Activated CD4-positive, alpha-beta T cell treated with anti-CD3 and anti-CD28 coated beads for 24 hours (primary cell): ENCODE measurements around the gene ADAMTS13.
"Not testable (repeated sequence)": the region's sequence is repeated elsewhere in the genome, so short reads cannot be mapped to it uniquely, and the experiment has no call there.

Experiments
- DNase-seq, 2 donors: peaks; one replicate each; pipeline ENCODE4 v3.0.0-alpha.2; 2020; ENCODE audit warnings: low read depth in 2 of 2

The ADAMTS13 gene

DNA sequence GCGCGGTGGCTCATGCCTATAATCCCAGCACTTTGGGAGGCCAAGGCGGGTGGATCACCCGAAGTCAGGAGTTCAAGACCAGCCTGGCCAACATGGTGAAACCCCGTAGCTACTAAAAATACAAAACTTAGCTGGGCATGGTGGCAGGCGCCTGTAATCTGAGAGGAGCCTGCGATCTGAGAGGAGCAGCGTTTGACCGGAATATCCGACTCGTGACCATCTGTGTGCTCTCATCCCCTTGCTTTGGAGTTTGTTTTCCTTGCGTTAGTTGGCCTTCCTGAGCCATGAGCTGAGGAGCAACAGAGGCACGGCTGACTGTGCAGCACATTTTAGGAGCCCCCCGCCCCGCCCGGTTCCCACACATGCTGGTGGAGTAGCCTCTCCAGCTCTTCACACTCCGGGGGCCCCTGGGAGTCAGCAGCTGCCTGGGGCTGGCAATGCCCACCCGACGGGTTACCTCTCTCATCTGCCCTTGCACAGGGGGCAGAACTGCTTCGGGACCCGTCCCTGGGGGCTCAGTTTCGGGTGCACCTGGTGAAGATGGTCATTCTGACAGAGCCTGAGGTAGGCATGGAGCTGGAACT, 3.0 kb downstream of the ADAMTS13 start:
- DNase-seq, result no peak

GRCh38 chr9:133426011-133426410, 3.8 kb downstream of the ADAMTS13 start:
- no peak for DNase-seq

DNA sequence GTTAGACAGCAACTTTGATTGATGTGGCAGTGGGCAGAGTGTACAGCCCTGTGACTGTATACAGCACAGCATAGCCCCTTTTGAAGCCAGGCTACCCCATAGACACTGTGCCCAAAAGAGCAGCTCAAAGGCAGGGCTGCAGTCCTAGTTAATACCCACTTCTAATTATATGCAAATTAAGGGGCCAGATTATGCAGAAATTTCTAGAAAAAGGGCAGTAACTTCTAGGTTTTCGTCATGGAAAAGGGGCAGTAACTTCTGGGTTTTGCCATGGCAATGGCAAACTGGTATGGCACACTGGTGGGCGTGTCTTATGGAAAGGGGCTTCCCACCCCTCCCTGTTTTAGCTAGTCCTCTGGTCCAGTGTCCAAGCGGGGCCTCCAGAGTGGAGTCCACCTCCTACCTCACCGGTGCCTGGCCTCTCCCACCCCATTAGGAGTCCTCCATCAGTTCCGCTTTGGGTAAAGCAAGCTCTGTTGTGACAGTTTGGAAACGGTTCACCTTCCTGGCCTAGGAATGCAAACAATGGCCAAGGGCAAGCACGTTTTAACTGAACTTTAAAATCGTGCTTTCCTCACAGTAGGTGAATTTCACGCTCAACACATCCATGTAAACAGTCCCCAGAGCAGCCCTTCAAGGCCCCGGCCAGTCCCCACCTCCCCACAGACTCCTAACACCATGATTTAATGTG, 5.6 kb downstream of the ADAMTS13 start:
- no peak for DNase-seq

- no peak for DNase-seq
These were observed 6.5 kb downstream of the ADAMTS13 start for GRCh38 chr9:133428617-133429101.

GRCh38 chr9:133429214-133429613, 7.0 kb downstream of the ADAMTS13 start:
- no peak for DNase-seq

DNA sequence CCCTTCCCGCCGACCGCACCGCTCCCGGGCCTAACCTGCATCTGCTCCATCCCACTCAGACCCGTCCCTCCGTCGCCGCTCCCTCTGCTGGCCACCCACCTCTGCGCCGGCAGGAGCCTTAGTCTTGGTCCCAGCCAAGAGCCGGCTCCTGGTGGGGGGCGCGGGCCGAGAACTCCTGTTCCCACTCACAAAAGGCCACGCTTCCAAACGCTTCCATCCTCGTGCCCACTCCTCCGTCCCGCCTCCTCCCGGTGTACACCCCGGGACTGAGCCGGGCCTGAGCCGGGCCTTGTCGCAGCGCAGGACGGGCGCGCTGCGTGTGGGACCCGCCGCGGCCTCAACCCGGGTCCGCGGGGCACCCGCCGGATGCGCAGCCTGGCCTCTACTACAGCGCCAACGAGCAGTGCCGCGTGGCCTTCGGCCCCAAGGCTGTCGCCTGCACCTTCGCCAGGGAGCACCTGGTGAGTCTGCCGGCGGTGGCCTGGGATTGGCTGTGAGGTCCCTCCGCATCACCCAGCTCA, 7.5 kb downstream of the ADAMTS13 start:
- DNase-seq, result no peak

DNA sequence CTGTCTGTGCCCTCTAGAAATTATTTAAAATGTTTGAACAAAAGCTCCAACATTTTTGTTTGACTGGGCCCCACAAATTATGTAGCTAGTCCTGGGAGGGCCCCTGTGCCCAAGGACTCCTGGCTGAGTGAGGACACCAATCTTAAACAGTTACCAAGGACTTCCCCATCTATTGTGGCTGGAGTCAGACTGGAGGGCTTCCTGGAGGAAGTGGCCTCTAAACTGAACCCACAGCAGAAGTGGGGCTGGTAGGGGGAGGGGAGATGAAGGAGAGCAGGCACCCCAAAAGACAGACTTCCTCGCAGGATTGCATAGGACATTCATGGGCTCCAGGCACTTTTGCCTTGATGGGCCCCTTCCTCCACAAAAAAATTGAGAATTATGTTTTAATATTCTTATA, 8.1 kb downstream of the ADAMTS13 start:
- DNase-seq, result no peak

GRCh38 chr9:133433351-133433843, 11.2 kb downstream of the ADAMTS13 start:
- DNase-seq, result no peak

- DNase-seq, result no peak
These were observed 14.5 kb downstream of the ADAMTS13 start for GRCh38 chr9:133436681-133437080.

- no peak for DNase-seq
These were observed 15.8 kb downstream of the ADAMTS13 start for GRCh38 chr9:133437753-133438531.

DNA sequence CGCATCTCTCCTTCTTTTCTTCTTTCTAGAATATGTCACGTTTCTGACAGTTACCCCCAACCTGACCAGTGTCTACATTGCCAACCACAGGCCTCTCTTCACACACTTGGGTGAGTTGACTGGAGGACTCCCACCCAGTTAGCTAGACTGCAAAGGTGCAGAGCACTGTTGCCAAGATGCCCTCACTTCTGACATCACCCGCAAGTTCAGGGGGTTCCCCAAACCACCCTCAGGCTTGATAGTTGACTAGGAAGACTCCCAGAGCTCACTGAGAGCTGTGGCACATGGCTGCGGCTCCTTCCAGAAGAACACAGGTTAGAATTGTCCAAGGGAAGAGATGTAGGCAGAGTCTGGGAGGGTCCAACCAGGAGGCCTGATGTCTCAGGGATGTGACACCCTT, 17.2 kb downstream of the ADAMTS13 start:
- DNase-seq, result no peak

DNA sequence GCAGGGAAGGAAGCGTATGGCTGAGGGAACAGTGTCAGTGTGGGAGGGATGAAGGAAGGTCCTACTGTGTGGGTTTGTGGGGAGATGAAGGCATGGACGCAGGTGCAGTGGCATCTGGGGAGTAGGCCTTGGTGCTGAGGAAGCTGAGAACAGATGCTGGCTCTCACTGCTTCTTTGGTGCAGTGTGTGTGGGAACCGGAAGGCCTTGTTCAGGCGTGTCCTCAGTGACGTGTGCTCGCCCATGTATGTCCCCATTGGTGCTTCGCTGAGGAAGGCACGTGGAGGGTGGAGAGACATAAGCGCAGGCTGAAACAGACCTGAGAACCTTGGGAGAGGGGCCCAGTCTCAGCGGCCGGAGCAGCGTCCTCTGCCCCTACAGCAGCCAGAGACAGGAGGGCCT, 18.7 kb downstream of the ADAMTS13 start:
- DNase-seq, result no peak

- no peak for DNase-seq
These were observed 19.4 kb downstream of the ADAMTS13 start for GRCh38 chr9:133441571-133441970.

DNA sequence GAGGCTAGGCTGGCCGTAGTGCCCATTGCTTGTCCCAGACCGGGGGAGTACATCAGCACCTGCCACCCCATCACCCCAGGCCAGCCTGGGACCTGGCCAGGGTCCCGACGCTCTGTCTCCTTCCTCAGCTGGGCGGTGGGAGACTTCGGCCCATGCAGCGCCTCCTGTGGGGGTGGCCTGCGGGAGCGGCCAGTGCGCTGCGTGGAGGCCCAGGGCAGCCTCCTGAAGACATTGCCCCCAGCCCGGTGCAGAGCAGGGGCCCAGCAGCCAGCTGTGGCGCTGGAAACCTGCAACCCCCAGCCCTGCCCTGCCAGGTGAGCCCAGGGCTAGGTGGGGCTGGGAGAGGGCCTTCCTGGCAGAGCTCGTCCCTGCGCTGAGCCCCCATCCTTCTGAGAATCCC, 21.1 kb downstream of the ADAMTS13 start:
- no peak for DNase-seq

DNA sequence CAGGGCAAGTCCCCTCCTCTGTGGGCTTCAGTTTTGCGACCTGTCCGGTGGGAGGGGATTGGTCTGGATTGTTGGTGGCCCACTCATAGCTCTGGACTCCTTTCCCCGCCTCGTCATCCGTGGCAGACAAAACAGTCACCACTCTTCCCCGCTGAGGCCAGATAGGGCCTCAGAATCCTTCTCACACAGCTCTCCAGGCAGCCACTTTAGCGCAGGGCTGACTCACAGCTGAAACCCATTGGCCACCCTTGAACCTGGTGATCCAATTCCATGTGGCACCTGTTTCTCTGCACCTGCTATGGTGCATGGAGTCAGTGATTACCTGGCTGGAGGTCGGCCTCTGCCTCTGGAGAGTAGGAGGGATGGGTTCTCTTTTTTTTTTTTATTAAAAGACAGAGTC, 21.8 kb downstream of the ADAMTS13 start:
- no peak for DNase-seq

DNA sequence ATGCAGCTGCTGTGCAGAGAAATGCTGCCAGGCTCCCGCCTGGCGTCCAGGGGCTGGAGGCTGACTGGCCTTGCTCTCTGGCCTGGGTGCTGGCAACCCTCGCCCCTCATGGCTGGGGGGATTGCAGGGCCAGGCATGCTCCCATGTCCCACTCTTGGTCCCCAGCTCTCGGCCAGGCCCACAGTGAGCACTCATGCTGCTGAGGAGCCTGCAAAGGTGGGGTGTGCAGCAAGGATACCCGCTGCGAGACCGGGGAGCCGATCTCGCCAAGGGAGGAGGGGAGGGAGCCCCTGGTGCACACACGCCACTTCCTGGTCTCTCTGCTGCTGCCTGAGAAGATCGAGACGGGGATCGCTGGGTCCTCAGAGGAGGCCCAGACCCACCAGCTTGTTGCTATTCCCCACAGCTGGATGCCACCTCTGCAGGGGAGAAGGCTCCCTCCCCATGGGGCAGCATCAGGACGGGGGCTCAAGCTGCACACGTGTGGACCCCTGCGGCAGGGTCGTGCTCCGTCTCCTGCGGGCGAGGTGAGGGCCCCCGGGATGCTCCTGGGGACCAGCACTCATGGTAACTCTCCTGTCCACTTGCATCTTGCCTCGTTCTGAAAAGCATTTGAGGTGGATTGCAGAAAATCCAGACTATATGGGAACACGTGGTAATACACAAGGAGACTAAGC, 23.3 kb downstream of the ADAMTS13 start:
- no peak for DNase-seq

DNA sequence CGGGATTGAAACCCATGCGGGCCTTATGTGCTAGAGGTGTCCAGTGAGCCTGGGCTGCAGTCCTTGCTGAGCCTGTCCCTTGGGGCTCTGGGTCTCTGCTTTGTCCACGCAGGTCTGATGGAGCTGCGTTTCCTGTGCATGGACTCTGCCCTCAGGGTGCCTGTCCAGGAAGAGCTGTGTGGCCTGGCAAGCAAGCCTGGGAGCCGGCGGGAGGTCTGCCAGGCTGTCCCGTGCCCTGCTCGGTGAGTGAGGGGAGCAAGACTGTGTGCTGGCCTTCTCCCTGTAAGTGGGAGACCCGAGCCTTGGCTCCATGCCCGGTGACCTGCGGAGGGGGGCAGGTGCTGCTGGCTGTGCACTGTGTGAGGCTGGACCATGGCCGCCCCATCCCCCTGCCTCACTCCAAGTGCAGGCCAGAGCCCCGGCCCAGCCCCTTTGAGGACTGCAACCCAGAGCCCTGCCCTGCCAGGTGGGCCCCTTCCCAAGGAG, 26.4 kb downstream of the ADAMTS13 start:
- DNase-seq, result no peak

- DNase-seq, result no peak
These were observed 27.6 kb downstream of the ADAMTS13 start for GRCh38 chr9:133449760-133450159.

DNA sequence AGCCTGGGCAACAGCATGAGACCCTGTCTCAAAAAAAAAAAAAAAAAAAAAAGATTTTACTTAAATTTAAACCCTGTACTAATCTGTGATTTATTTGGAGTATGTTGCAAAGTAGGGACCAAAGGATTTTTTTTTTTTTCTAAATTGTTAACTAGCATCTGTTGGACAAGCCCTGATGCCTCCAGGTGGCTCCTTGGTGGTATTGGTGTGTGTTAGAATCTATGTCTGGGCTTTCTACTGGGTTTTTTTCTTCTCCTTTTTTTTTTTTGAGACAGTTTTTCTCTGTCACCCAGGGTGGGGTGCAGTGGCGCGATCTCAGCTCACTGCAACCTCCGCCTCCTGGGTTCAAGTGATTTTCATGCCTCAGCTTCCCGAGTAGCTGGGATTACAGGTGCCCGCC, 29.7 kb downstream of the ADAMTS13 start:
- DNase-seq, result not testable (repeated sequence)

GRCh38 chr9:133452562-133452961, 30.4 kb downstream of the ADAMTS13 start:
- no peak for DNase-seq

DNA sequence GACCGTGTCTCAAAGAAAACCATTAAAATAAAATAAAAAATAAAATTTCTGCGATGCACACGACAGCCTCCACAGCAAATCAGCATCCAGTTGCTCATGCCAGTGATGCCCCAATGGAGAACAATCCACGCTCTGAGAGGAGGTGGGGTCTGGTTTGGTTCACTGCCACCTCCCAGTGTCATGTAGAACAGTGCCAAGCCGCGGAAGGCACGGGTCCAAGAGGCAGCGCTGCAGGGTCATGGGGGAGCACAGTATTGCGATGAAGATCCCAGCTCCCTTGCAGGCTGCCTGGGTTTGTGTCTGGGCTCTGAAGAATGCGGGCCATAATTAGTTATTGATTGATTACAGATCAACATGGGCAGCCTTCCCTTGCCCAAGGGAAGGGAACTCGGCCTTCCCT, 31.5 kb downstream of the ADAMTS13 start:
- no peak for DNase-seq

DNA sequence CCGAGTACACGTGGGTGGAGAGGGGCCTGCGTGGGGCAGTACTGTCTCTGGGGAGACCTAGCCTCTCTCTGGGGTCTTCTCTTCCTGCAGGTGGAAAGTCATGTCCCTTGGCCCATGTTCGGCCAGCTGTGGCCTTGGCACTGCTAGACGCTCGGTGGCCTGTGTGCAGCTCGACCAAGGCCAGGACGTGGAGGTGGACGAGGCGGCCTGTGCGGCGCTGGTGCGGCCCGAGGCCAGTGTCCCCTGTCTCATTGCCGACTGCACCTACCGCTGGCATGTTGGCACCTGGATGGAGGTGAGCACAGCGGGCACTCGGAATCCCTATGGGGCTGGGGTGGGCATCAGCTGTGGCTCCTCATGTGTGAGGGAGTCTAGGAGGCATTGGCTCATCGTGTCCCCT, 32.2 kb downstream of the ADAMTS13 start:
- no peak for DNase-seq
